K562 (cell line): ENCODE measurements around the gene ENTR1. TPM values are rescaled to one million over a fixed set of nuclear protein-coding genes. Genes with fewer than 3 reads are reported as not detected.

ENCODE experiments used
- ATAC-seq: fragments of 200-7000 bp; cut with Tn5 transposase; 3 replicates; pipeline ENCODE4 v1.9.1; 2020; ENCODE audit warnings: moderate library complexity
- BruUV-seq: library from RNA; stranded (reverse); fragments of 400-500 nt; replicated peaks from 2 replicates; lab custom pipeline; 2021; lab: Mats Ljungman, UMichigan
- CTCF ChIA-PET: fragments of 300-600 bp; formaldehyde crosslinking; extraction: SDS; loops from one replicate; lab custom pipeline; 2021; ENCODE audit warnings: low intra/inter-chr PET ratio; lab: Yijun Ruan, JAX
- POLR2A ChIA-PET: fragments of 300-600, 350-650 bp; sonication (Branson Sonifier 250); formaldehyde crosslinking; extraction: SDS; loops from one replicate; lab custom pipeline; 2021; ENCODE audit warnings: antibody characterized with exemption, inconsistent platforms; lab: Yijun Ruan, JAX
- DNase-seq, 4 experiments: peaks; one replicate each; pipeline versions ENCODE4 v3.0.0 to v3.0.0-alpha.2; 2011 to 2018; ENCODE audit warnings: low spot score in 3 of 4, mixed read lengths in 3 of 4; ENCODE audit errors: extremely low read depth in 1 of 4
- FAIRE-seq: peaks from 2 replicates; lab custom pipeline; 2011; peaks lifted over from hg19 to GRCh38; lab: Jason Lieb, UNC
- H2AFZ ChIP-seq: 2 replicates; pipeline ENCODE4 v1.6.0; 2011; ENCODE audit warnings: low read depth, low read length, control low read depth, inconsistent platforms
- H3K27ac ChIP-seq: fragments of 200-600 bp; 3 replicates; pipeline ENCODE4 v1.8.0; 2011; ENCODE audit warnings: low read depth, mild to moderate bottlenecking, control low read depth, inconsistent platforms, low read length, moderate library complexity, mixed read lengths; ENCODE audit errors: extremely low read depth
- H3K27me3 ChIP-seq, 2 experiments: fragments of 300-600 bp in 1 of 2; 2 replicates in 1 of 2; 3 replicates in 1 of 2; pipeline versions ENCODE4 v1.6.0 to v1.8.0; 2011; ENCODE audit warnings: inconsistent platforms in 2 of 2, low read length in 2 of 2, mild to moderate bottlenecking in 1 of 2, mixed read lengths in 1 of 2, moderate library complexity in 1 of 2; ENCODE audit not compliant: control insufficient read depth in 2 of 2, insufficient read depth in 2 of 2
- H3K36me3 ChIP-seq: fragments of 300-600 bp; 3 replicates; pipeline ENCODE4 v1.8.0; 2011; ENCODE audit warnings: mild to moderate bottlenecking, low read length, inconsistent platforms; ENCODE audit not compliant: control insufficient read depth, insufficient read depth
- H3K4me1 ChIP-seq, 2 experiments: fragments of 200-600 bp in 1 of 2; replicated peaks in 1 of 2; 2 replicates in 1 of 2; 3 replicates in 1 of 2; pipeline versions ENCODE4 v1.5.1 to v1.8.0; 2011; ENCODE audit warnings: inconsistent platforms in 2 of 2, low read length in 2 of 2, mild to moderate bottlenecking in 1 of 2, mixed read lengths in 1 of 2, moderate library complexity in 1 of 2; ENCODE audit not compliant: control insufficient read depth in 2 of 2, insufficient read depth in 2 of 2
- H3K4me2 ChIP-seq: 2 replicates; pipeline ENCODE4 v1.6.1; 2011; ENCODE audit warnings: low read length, control low read depth, inconsistent platforms, mixed read lengths; ENCODE audit not compliant: insufficient read depth
- H3K4me3 ChIP-seq: fragments of 200-600 bp; sonication (generic), shearing (Covaris generic); 2 replicates; pipeline ENCODE4 v1.5.1; 2016; ENCODE audit warnings: control low read depth, inconsistent platforms
- H3K79me2 ChIP-seq: fragments of 200-600 bp; 3 replicates; pipeline ENCODE4 v1.8.0; 2011; ENCODE audit warnings: low read length, inconsistent platforms; ENCODE audit not compliant: control insufficient read depth, insufficient read depth
- H3K9ac ChIP-seq, 2 experiments: 2 replicates each; pipeline versions ENCODE4 v1.6.0 to v1.6.1; 2011; ENCODE audit warnings: low read depth in 2 of 2, low read length in 2 of 2, control low read depth in 1 of 2, inconsistent platforms in 1 of 2, mild to moderate bottlenecking in 1 of 2, mixed read lengths in 1 of 2; ENCODE audit not compliant: insufficient read depth in 1 of 2
- H3K9me1 ChIP-seq: one replicate; pipeline ENCODE4 v1.6.0; 2011; ENCODE audit warnings: inconsistent platforms, mild to moderate bottlenecking, low read length, moderate library complexity; ENCODE audit not compliant: control insufficient read depth, insufficient read depth
- H3K9me3 ChIP-seq: replicated peaks from 2 replicates; pipeline ENCODE4 v1.5.1; 2011; ENCODE audit warnings: low read depth, low read length, inconsistent platforms; ENCODE audit not compliant: control insufficient read depth, insufficient read depth
- H4K20me1 ChIP-seq: replicated peaks from 2 replicates; pipeline ENCODE4 v1.6.1; 2011; ENCODE audit warnings: low read length, inconsistent platforms, mixed read lengths; ENCODE audit not compliant: control insufficient read depth, insufficient read depth
- CTCF ChIP-seq, 3 experiments: IDR thresholded peaks in 2 of 3; conservative IDR thresholded peaks in 1 of 3; 2 replicates each; pipeline ENCODE4 v1.5.1; 2011 to 2012; ENCODE audit warnings: low read length in 3 of 3, mild to moderate bottlenecking in 3 of 3, control low read depth in 2 of 3, improper control_type of control experiment in 1 of 3, inconsistent platforms in 1 of 3, low read depth in 1 of 3, mixed read lengths in 1 of 3, moderate library complexity in 1 of 3; ENCODE audit not compliant: insufficient read depth in 2 of 3
- ELF2 ChIP-seq: fragments of 250-450 bp; sonication (Bioruptor Pico); IDR thresholded peaks from 2 replicates; pipeline ENCODE4 v1.5.0; 2021; ENCODE audit warnings: mild to moderate bottlenecking
- FOXJ2 ChIP-seq: fragments of 200-800 bp; sonication (Bioruptor generic); IDR thresholded peaks from 2 replicates; pipeline ENCODE4 v1.6.1; 2016; ENCODE audit warnings: missing genetic modification characterization, missing compliant biosample characterization
- GABPB1 ChIP-seq: sonication (generic); formaldehyde crosslinking; IDR thresholded peaks from 2 replicates; pipeline ENCODE4 v1.8.0; 2022; ENCODE audit warnings: mild to moderate bottlenecking, missing genetic modification reagents
- ILF3 ChIP-seq: fragments of 450-650 bp; IDR thresholded peaks from 2 replicates; pipeline ENCODE4 v1.6.1; 2018; ENCODE audit warnings: antibody characterized with exemption, mild to moderate bottlenecking, moderate library complexity, borderline replicate concordance
- PHF20 ChIP-seq: fragments of 450-650 bp; IDR thresholded peaks from 2 replicates; pipeline ENCODE4 v1.6.1; 2018; ENCODE audit not compliant: partially characterized antibody
- PHF8 ChIP-seq: fragments of 200-600 bp; sonication (generic); IDR thresholded peaks from 2 replicates; pipeline ENCODE4 v1.6.1; 2012; ENCODE audit warnings: mixed run types, mild to moderate bottlenecking, inconsistent platforms, low read length, moderate library complexity, borderline replicate concordance
- POLR2AphosphoS2 ChIP-seq: IDR thresholded peaks from 2 replicates; pipeline ENCODE4 v1.6.1; 2012; ENCODE audit warnings: low read length, improper control_type of control experiment
- TBP ChIP-seq: optimal IDR thresholded peaks from 2 replicates; pipeline ENCODE3; 2011; ENCODE audit warnings: low read depth, low read length, improper control_type of control experiment
- ZNF224 ChIP-seq: sonication (generic); formaldehyde crosslinking; IDR thresholded peaks from 2 replicates; pipeline ENCODE4 v1.8.0; 2022; ENCODE audit warnings: mild to moderate bottlenecking, missing genetic modification reagents
- WGBS: fragments of 100-300 bp; shearing (Covaris generic); methylation state at CpG from one replicate; pipeline ENCODE4 v1.1.6; 2016; ENCODE audit warnings: low coverage, mixed read lengths; ENCODE audit not compliant: insufficient coverage; ENCODE audit errors: missing lambda C conversion rate; 5-methylcytosine and 5-hydroxymethylcytosine counted together
- in situ Hi-C: fragments of 300-500 bp; cut with MboI; formaldehyde crosslinking; loops from 4 replicates; pipeline ENCODE4 v1.15.0; 2018; ENCODE audit warnings: inconsistent platforms, mixed read lengths
- intact Hi-C: fragments of 100-400 bp; cut with micrococcal nuclease; formaldehyde crosslinking; loops from 2 replicates; pipeline ENCODE4 v1.14.2; 2022
- polyA plus RNA-seq, 8 experiments: library from polyadenylated mRNA; depleted of rRNA in 4 of 8; stranded (reverse) in 5 of 8; unstranded in 3 of 8; fragments of >200 nt; fragmentation: Nextera tagmentation in 2 of 8; fragmentation: Illumina TruSeq in 1 of 8; extraction: Ambion mirVana in 2 of 8; extraction: Trizol in 1 of 8; gene quantifications; 2 replicates each; pipeline versions ENCODE4 v1.2.1 to v1.2.3, GENCODE V29; 2011 to 2014; ENCODE audit warnings: inconsistent platforms in 1 of 8, missing spikeins in 1 of 8
- total RNA-seq, 7 experiments: library from RNA; depleted of rRNA in 6 of 7; stranded (reverse); fragments of >200 nt in 6 of 7; fragmentation: Illumina TruSeq in 2 of 7; extraction: Trizol in 2 of 7; gene quantifications; 2 replicates each; pipeline versions ENCODE4 v1.2.1 to v1.2.3, GENCODE V29; 2011 to 2021; ENCODE audit warnings: low replicate concordance in 1 of 7
- TF ChIP-seq, protein P1 (sequence below): sonication (generic); formaldehyde crosslinking; IDR thresholded peaks from 2 replicates; pipeline ENCODE4 v1.8.0; 2022; ENCODE audit warnings: mild to moderate bottlenecking, missing genetic modification reagents, borderline replicate concordance
- TF ChIP-seq, protein P2 (sequence below), 2 experiments: fragments of 450-650 bp; IDR thresholded peaks; 2 replicates each; pipeline ENCODE4 v1.6.1; 2018; ENCODE audit warnings: mild to moderate bottlenecking in 2 of 2, low read depth in 1 of 2; ENCODE audit not compliant: partially characterized antibody in 2 of 2

ENTR1 gene
- total and polyA plus RNA-seq, 9 of the 15 experiments (the other 6 are each of a cell fraction or from before 2014, with no cell fraction given), result 6.7 to 106 (median 72.6) TPM

DNA sequence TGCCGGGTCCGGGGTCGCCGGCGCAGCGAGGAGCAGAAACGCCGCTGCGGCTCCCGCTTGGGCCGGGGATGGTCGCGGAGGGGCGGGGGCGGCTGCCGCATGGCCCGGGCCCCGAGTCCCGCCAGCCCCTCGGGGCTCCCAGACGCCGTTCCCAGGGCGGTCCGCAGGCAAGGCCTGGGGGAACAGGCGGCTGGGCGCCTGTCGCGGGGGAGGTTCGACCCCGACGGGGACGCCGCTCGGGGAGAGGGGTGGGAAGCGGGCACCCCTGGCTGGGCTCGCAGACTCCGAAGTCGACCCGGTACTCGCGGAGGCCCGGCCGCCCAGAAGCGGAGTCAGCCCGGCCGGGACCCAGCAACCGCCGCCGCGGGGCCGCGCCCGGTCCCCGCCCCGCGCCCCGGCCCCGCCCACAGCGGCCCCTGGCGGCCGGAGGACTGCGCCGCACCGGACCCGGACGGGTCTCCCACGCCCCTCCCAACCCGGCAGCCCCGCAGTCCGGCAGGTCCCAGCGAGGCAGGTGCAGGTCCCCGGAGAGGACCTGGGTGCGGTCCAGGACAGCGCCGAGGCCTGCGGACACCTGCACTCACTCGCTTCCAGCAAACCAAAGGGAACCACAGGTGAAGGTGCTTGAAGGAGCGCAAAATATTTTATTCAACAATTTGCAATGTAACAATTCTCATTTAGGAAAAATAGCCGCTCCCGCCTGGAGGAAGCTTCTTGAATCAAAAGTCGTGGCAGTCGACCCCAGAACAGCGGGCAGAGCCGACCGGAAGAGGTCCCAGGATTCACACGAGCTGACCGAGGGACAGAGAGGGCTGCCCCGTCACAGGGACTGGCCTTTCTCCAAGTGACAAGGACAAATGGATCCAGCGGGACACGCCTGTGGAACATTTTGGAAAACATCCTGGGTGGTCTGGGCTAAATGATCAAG is 29.3 kb upstream of the ENTR1 start, which contains the start of gene INPP5E:
TSS of gene INPP5E (minus strand) at position 365 of the 928 bp plus-strand sequence. CDS start 426 bp downstream, outside the sequence.
- DNase-seq, result peak; percentile 84 to 95 (median 94)
- Histone ChIP-seq H3K4me3 (peak within 1 kb of the TSS; percentile 92), H3K9me3 (no peaks in the 10 kb centered on the region), H3K27me3 (no peaks in the 10 kb centered on the region), H4K20me1 (peaks cover 34% of the 10 kb centered on the region), H2AFZ (peak within 1 kb of the TSS; percentile 79), H3K4me1 (peaks cover 21 to 52% of the 10 kb centered on the region in 2 experiments), H3K9me1 (peaks cover 14% of the 10 kb centered on the region), H3K79me2 (peaks cover 47% of the 10 kb centered on the region), H3K27ac (peak within 1 kb of the TSS; percentile 87), H3K9ac (peak within 1 kb of the TSS; percentile 82 to 98; a peak in 3 of 4 replicates), H3K36me3 (peaks cover 66% of the 10 kb centered on the region; the same call in 2 of the 3 replicates), H3K4me2 (peak within 1 kb of the TSS; percentile 83)
- ChIA-PET POLR2A (interaction anchor here (1.0 to 2.2 kb wide), 5 partner anchors 9 to 30 kb away, joined by 3 to 9 read pairs (median 4); partner anchors contain the start of genes ENTR1 and PMPCA), CTCF (no interaction called here)
- no TSS peak for BruUV-seq
- intact Hi-C loops (no loop called here), in situ Hi-C loops (no loop called here)
- WGBS, result 11% methylated on average over 47 of the region's 90 CpGs
- no peak for FAIRE-seq
- peak; percentile 88 for ATAC-seq
- TF ChIP-seq CTCF (IDR thresholded peaks at IDR 0.05 in 2 of 3, conservative IDR thresholded peaks at IDR 0.05 in 1 of 3; ENCODE audit: insufficient read depth in 2 of 3, low read depth in 1 of 3, low read length in 3 of 3) (peak; percentile 50 to 68 (median 55); a peak in 4 of 6 replicates), TBP (peak; percentile 15), PHF20 (peak; percentile 38), PHF8 (peak; percentile 64; the same call in 1 of the 2 replicates), POLR2AphosphoS2 (peak; percentile 93), GABPB1 (CRISPR knock-in tag) (0 out of 2 replicates have a peak, but pooled peaks have one; percentile 31), ZNF224 (CRISPR knock-in tag) (no peak), FOXJ2 (tag) (no peak), ELF2 (CRISPR knock-in tag) (peak; percentile 39; the same call in 1 of the 2 replicates), ILF3 (no peak)
- TF ChIP-seq, protein P1, sequence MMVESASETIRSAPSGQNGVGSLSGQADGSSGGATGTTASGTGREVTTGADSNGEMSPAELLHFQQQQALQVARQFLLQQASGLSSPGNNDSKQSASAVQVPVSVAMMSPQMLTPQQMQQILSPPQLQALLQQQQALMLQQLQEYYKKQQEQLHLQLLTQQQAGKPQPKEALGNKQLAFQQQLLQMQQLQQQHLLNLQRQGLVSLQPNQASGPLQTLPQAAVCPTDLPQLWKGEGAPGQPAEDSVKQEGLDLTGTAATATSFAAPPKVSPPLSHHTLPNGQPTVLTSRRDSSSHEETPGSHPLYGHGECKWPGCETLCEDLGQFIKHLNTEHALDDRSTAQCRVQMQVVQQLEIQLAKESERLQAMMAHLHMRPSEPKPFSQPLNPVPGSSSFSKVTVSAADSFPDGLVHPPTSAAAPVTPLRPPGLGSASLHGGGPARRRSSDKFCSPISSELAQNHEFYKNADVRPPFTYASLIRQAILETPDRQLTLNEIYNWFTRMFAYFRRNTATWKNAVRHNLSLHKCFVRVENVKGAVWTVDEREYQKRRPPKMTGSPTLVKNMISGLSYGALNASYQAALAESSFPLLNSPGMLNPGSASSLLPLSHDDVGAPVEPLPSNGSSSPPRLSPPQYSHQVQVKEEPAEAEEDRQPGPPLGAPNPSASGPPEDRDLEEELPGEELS, result peak; percentile 72; the same call in 1 of the 2 replicates
- TF ChIP-seq, protein P2, sequence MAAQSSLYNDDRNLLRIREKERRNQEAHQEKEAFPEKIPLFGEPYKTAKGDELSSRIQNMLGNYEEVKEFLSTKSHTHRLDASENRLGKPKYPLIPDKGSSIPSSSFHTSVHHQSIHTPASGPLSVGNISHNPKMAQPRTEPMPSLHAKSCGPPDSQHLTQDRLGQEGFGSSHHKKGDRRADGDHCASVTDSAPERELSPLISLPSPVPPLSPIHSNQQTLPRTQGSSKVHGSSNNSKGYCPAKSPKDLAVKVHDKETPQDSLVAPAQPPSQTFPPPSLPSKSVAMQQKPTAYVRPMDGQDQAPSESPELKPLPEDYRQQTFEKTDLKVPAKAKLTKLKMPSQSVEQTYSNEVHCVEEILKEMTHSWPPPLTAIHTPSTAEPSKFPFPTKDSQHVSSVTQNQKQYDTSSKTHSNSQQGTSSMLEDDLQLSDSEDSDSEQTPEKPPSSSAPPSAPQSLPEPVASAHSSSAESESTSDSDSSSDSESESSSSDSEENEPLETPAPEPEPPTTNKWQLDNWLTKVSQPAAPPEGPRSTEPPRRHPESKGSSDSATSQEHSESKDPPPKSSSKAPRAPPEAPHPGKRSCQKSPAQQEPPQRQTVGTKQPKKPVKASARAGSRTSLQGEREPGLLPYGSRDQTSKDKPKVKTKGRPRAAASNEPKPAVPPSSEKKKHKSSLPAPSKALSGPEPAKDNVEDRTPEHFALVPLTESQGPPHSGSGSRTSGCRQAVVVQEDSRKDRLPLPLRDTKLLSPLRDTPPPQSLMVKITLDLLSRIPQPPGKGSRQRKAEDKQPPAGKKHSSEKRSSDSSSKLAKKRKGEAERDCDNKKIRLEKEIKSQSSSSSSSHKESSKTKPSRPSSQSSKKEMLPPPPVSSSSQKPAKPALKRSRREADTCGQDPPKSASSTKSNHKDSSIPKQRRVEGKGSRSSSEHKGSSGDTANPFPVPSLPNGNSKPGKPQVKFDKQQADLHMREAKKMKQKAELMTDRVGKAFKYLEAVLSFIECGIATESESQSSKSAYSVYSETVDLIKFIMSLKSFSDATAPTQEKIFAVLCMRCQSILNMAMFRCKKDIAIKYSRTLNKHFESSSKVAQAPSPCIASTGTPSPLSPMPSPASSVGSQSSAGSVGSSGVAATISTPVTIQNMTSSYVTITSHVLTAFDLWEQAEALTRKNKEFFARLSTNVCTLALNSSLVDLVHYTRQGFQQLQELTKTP (IDR thresholded peaks at IDR 0.05; ENCODE audit: low read depth in 1 of 2, partially characterized antibody in 2 of 2), result no peak
